Memory B cell (primary cell): ENCODE measurements around the gene DEPP1.

Source experiments
- ATAC-seq: fragments of 150-1000 bp; cut with Tn5 transposase; 2 replicates; pipeline ENCODE4 v1.10.0; 2021; ENCODE audit warnings: low read depth, mild to moderate bottlenecking, moderate library complexity
- DNase-seq, 2 donors: peaks; one replicate each; pipeline ENCODE4 v3.0.0; 2022; ENCODE audit warnings: low spot score in 2 of 2
- H3K27ac Mint-ChIP-seq: one replicate; pipeline ENCODE4 v1.8.0; 2022; ENCODE audit warnings: mild to moderate bottlenecking, moderate library complexity, mixed read lengths
- H3K27me3 Mint-ChIP-seq: one replicate; pipeline ENCODE4 v1.8.0; 2022; ENCODE audit warnings: mixed read lengths
- H3K36me3 Mint-ChIP-seq: one replicate; pipeline ENCODE4 v1.8.0; 2022; ENCODE audit warnings: mild to moderate bottlenecking, mixed read lengths
- H3K4me1 Mint-ChIP-seq: one replicate; pipeline ENCODE4 v1.8.0; 2022; ENCODE audit warnings: mixed read lengths
- H3K4me3 Mint-ChIP-seq: one replicate; pipeline ENCODE4 v1.8.0; 2022; ENCODE audit warnings: mild to moderate bottlenecking, moderate library complexity, mixed read lengths
- H3K9me3 Mint-ChIP-seq: one replicate; pipeline ENCODE4 v1.8.0; 2022; ENCODE audit warnings: mixed read lengths

DEPP1 gene

DNA sequence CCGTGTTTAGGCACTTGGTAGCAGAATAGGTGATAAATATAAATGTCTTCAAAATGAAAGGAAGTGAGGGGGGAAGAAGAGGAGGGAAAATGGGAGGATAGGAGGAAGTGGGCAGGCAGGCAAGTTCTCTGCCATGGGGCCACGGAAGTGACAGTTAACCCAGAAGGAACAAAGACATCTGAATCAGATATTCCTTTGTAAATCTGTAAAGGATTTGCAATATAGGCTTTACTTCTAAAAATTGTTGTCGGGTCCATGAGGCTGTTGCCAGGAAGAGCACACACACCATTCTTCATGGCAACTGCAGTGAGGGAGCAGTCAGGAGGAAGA is 42.7 kb downstream of the DEPP1 start:
- no peaks in the 10 kb centered on the region for H3K9me3 Mint-ChIP-seq
- H3K4me3 Mint-ChIP-seq: no peak overlapping the region
- no peaks in the 10 kb centered on the region for H3K4me1 Mint-ChIP-seq
- no peaks in the 10 kb centered on the region for H3K36me3 Mint-ChIP-seq
- H3K27ac Mint-ChIP-seq: no peak overlapping the region
- DNase-seq (no peak), ATAC-seq (no peak)
- peaks cover 2% of the 10 kb centered on the region for H3K27me3 Mint-ChIP-seq

DNA sequence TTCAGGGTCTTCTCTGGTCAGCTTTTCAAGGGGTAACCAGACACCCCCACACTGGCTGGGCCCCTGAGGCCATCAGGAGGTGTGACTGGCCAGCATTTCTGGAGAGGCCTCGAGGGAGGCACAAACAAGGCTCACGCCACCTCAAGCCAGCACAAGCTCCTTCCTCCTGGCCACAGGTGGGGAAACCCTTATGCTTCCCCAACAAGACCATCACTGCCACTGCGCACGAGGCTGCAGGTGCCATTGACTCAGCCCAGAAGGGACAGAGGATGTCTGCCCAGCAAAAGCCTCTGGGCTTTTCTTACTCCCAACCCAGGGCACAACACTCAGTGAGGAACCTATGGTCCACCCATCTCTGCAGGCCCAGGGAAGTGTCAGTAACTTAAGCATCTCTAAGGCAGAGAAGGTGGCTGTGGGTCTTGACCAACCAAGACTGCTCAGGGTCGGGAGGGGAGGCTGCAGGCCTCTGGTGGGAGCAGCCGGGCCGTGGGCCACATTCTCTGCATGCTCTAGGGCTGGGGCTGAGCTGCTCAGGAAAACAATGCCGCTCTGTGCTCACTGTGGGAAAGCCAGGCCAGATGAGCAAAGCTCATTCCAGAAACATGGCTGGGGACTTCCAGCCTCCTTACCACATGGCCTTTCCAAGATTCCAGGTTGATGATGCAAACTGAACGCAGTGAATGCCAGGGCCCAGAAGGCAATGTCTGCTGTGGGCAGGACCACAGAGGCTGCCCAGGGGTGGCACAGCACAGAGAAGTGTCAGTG is 43.2 kb downstream of the DEPP1 start:
- H3K4me1 Mint-ChIP-seq: no peaks in the 10 kb centered on the region
- no peak overlapping the region for H3K4me3 Mint-ChIP-seq
- peaks cover 2% of the 10 kb centered on the region for H3K27me3 Mint-ChIP-seq
- no peak for DNase-seq
- no peak overlapping the region for H3K27ac Mint-ChIP-seq
- no peaks in the 10 kb centered on the region for H3K9me3 Mint-ChIP-seq
- H3K36me3 Mint-ChIP-seq: no peaks in the 10 kb centered on the region
- ATAC-seq: no peak

DNA sequence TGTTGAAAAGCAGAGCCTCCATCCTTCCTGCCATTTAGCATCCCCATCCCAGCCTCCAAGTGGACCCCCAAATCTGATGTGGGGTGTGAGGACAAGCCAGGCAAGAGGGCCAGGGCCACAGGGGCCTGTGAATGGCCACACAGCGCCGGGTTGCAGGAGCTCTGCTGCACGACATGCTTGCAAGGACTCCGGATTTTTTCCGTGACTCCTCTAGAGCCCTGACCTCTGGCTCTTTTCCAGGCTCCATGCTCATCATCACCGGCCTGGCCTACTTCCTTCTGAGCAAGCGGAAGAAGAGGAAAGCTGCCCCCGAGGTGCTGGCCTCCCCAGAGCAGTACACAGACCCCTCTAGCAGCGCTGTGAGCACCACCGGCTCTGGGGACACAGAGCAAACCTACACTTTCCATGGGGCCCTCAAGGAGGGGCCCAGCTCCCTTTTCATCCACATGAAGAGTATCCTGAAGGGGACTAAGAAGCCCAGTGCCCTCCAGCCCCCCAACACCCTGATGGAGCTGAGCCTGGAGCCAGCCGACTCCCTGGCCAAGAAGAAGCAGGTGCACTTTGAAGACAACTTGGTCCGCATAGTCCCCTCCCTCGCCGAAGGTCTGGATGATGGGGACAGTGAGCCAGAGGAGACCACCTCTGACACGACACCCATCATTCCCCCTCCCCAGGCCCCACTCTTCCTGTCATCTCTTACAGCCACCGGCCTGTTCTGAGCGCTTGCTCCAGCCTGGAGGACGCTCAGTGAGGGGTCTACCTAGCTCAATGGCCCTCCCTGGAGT is 44.0 kb downstream of the DEPP1 start:
- no peak for ATAC-seq
- Mint-ChIP-seq H3K27ac (no peak overlapping the region), H3K27me3 (peaks cover 3% of the 10 kb centered on the region), H3K4me3 (no peak overlapping the region), H3K36me3 (no peaks in the 10 kb centered on the region), H3K4me1 (no peaks in the 10 kb centered on the region), H3K9me3 (no peaks in the 10 kb centered on the region)
- no peak for DNase-seq

DNA sequence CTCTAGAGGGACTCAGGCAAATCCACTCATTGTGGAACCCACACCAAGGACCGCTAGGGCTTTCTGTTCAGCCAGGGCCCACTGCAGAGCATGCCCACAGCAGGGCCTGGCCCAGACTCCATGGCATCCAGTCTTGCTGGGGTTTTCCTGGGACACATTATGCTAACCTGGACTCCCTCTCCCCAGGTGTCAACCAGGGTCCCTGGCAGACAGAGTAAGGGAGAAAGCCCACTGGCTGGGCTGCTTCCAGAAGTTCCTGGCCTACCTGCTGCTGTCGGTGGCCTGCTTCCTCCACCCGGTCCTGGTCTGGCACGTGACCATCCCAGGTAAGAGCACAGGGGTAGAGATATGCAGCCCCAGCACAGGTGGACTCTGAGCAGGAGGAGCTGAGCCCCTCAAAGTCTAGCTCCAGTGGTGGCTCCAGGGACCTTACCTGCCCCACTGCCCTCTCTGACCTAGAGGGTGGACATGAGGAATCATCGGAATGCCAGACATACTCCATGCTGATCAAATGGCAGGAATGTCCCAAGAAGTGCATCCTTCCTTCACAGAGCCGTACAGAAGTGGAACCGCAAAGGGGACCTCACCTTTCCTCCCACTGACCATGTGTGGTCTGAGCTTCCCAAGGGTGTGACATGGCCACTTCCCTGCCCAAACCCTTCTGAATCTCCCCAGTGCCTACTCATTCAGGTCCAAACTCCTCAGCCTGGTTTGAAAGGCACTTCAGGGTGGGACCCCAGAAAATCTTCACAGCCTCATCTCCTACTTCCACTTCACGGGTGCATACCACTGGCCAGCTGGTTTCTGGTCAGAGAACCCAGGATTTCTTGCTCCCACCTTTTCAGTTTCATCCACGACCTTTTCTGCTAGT is 44.9 kb downstream of the DEPP1 start:
- DNase-seq: no peak
- peaks cover 5% of the 10 kb centered on the region for H3K27me3 Mint-ChIP-seq
- no peak overlapping the region for H3K4me3 Mint-ChIP-seq
- H3K36me3 Mint-ChIP-seq: no peaks in the 10 kb centered on the region
- ATAC-seq: no peak
- H3K9me3 Mint-ChIP-seq: no peaks in the 10 kb centered on the region
- H3K27ac Mint-ChIP-seq: no peak overlapping the region
- no peaks in the 10 kb centered on the region for H3K4me1 Mint-ChIP-seq

DNA sequence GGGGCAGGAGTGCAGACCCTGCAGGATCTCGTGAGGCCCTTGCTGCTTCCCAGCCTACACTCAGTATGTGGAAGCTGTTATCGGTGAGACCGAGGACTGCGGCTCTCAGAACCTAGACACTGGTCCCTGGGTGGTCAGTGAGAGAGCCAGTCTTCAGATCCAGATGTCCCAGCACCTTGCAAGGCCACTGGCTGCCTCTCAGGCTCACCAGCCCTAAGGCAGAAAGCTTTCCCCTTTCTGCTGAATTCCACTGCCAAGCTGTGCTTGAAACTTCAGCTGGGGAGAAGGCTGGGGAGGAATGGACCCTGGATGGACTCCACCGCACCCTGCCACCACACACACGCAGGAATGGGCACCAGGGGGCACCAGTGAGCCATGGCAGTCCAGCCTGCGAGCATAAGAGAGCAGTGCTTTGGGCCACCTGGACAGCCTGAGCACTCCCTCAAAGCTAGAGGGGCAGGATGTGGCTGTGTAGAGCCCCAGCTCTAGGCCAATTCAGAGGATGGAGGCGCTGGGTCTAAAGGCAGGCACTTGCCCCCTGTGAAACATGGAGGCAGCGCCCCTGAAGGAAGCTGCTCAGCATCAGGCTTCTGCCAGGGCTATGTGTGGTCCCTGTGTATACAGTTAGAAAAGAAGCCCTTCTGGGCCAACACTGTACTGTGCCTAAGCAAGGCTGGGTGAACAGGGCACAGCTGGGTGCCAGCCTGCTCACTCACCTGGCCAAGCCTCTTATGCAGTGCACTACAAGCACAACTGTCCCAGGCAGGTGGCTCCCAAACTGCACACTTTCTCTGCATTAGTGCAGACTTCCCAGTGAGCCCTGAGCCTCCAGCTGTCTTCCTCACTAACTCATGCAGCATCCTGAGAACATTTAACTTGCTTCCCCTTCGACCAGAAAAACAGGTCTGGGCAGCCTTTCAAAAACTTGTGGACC is 45.8 kb downstream of the DEPP1 start:
- peaks cover 11% of the 10 kb centered on the region for H3K27me3 Mint-ChIP-seq
- H3K36me3 Mint-ChIP-seq: no peaks in the 10 kb centered on the region
- DNase-seq (peak; percentile 81 to 90), ATAC-seq (peak; percentile 96)
- no peaks in the 10 kb centered on the region for H3K4me1 Mint-ChIP-seq
- H3K27ac Mint-ChIP-seq: no peak overlapping the region
- H3K4me3 Mint-ChIP-seq: no peak overlapping the region
- no peaks in the 10 kb centered on the region for H3K9me3 Mint-ChIP-seq

DNA sequence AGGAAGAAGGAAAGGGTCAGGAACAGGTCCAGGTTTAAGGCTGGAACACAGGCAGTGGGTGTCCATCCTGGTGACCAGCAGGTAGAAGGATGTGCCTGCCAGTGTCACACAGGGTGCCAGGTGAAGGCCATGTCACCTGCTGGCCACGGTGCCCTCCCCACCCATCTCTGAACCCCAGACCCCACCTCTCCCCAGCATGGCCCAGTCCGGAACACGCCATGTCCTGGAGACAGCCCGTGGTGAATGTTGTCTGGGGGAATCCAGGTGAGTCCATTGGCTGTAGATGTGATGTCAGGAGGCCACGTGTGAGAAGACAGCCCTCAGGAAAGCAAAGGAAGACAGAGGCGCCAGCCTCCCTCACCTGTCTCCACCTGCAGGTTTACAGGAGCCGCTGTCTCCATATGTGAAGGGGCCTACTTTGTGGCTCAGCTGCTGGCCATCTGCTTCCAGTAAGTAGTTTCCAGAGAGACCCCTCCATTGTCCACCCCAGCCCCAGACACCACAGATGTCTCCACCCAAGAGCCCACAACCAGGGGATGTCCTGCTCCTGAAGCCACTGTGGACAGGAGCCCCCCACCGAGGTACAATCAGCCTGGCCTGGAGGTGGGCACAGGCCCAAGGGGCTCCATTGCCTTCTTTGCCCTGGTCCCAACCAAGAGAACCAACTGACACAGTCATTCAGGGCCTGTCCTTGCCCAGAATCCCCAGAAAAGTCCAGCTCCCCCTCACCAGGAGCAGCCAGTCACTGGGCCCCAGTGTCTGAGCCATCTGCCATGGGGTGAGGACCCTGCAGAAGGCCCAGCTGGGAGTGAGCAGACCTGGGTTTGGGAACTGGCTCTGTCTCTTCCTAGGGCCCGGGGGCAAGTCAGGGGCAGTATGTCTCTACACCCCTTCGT is 46.7 kb downstream of the DEPP1 start:
- Mint-ChIP-seq H3K9me3 (no peaks in the 10 kb centered on the region), H3K4me3 (no peak overlapping the region), H3K4me1 (no peaks in the 10 kb centered on the region), H3K27me3 (peaks cover 11% of the 10 kb centered on the region), H3K36me3 (no peaks in the 10 kb centered on the region), H3K27ac (no peak overlapping the region)
- DNase-seq (no peak), ATAC-seq (no peak)

DNA sequence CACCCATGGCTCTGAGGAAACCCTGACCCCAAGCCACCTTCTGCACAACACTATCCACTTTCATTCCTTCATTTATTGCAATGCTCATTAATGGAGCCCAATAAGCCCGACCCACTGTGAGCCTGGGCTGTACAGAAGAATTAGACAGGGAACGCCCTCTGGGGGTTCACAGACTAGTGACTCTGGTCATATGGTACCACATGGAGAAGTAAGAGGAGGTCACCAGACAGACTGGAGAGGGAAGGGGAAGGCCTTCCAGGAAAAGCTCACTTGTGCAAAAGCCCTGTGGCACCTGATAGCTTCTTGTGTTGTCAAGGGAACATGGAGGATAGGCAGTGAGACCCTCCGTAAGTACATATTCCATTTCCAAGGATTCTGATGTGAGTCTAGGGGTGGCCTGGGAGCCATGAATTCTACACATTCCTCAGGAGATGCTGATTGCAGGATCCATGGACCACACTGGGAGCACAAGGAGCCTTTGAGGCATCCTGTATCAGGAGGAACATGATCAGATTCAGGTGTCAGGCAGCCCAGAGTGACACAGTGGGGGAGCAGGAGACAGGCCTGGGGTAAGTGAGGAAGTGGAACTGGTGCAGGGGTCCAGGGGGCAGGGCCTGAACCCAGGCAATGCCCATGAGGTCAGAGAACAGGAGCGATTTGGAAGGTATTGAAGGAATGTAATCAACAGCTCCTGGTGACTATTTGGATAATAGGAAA is 47.5 kb downstream of the DEPP1 start:
- Mint-ChIP-seq H3K9me3 (no peaks in the 10 kb centered on the region), H3K36me3 (no peaks in the 10 kb centered on the region), H3K4me1 (no peaks in the 10 kb centered on the region), H3K27ac (no peak overlapping the region), H3K27me3 (peaks cover 11% of the 10 kb centered on the region), H3K4me3 (no peak overlapping the region)
- DNase-seq: no peak
- no peak for ATAC-seq

DNA sequence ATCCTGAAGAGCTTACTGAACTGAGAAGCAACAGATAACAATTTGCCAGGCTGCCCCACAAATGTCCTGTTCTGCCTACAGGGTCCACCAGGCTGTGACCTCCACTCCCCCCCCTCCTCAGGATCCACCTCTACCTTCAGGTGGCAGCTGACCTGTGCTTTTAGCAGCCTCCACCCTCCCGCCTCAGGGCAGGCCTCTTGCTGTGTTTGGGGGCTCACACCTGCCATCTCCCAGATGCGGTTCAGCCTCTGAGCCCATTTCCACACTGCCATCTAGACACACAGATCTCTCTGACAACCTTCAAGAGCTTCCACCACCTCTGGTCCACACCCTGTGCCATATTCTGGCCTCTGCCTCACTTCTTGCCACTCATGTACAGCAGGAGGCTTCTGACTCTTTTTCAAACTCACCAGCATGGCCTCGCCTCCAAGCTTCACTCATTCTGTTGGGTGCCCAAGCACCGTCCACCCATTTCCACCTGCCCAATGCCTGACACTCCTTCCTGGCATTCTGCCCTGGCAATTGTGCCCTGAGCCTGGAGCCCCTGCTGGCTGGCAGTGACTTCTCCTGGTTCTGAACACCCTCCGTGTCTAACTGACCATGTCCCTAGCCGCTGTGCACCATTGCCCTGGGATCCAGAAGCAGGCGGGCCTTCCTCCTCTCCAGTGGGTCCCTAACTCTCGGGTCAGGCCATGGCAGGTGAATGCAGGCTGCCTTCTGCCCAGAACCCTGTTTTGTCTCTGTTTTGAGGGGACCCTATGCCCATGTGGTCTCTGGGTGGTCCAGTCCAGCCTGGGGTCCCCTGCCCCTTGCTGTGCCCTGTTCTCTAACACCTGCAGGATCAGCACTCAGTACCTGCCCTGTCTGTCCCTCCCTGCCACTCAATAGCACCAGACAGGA is 49.0 kb downstream of the DEPP1 start:
- no peaks in the 10 kb centered on the region for H3K9me3 Mint-ChIP-seq
- DNase-seq (no peak), ATAC-seq (no peak)
- no peaks in the 10 kb centered on the region for H3K36me3 Mint-ChIP-seq
- H3K27ac Mint-ChIP-seq: no peak overlapping the region
- no peaks in the 10 kb centered on the region for H3K4me1 Mint-ChIP-seq
- H3K4me3 Mint-ChIP-seq: no peak overlapping the region
- peaks cover 11% of the 10 kb centered on the region for H3K27me3 Mint-ChIP-seq

DNA sequence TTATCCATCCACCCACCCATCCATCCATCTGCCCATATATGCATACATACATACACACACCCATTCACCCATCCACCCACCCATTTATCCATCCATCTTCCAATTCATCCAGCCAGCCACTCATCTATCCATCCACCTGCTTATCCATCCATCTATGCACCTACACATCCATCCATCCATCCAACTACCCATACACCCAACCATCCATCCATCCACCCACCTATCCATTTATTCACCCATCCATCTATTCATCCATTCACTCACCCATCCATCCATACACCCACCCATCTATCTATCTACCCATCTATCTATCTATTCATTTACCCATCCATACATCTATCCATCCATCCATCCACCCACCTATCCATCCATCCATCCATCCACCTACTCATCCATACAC is 50.1 kb downstream of the DEPP1 start:
- no peak overlapping the region for H3K4me3 Mint-ChIP-seq
- no peaks in the 10 kb centered on the region for H3K4me1 Mint-ChIP-seq
- no peak overlapping the region for H3K27ac Mint-ChIP-seq
- no peaks in the 10 kb centered on the region for H3K9me3 Mint-ChIP-seq
- no peaks in the 10 kb centered on the region for H3K36me3 Mint-ChIP-seq
- no peak for DNase-seq
- H3K27me3 Mint-ChIP-seq: peaks cover 14% of the 10 kb centered on the region
- ATAC-seq: no peak

DNA sequence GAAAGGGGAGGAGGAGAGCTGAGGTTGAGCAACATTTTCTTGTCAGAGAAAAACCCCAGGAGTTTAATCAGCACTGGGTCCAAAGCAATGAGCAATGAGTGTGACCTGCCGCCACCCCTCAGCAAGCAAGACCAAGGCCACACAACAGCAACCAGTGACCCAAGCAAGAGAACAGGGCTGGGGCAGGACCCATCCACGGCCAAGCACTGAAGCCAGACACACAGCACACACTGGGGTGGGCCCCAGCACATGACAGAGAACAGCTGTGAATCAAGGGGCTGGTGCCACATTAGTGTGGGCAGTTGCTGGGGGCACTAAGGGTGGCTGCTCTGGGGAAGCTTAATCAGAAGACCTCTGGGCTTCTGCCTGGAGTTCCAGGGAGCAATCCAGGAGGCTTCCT is 51.3 kb downstream of the DEPP1 start:
- Mint-ChIP-seq H3K36me3 (peaks cover 1% of the 10 kb centered on the region), H3K4me3 (no peak overlapping the region), H3K27me3 (peaks cover 14% of the 10 kb centered on the region), H3K9me3 (no peaks in the 10 kb centered on the region), H3K27ac (no peak overlapping the region), H3K4me1 (no peaks in the 10 kb centered on the region)
- ATAC-seq: no peak
- DNase-seq: no peak

DNA sequence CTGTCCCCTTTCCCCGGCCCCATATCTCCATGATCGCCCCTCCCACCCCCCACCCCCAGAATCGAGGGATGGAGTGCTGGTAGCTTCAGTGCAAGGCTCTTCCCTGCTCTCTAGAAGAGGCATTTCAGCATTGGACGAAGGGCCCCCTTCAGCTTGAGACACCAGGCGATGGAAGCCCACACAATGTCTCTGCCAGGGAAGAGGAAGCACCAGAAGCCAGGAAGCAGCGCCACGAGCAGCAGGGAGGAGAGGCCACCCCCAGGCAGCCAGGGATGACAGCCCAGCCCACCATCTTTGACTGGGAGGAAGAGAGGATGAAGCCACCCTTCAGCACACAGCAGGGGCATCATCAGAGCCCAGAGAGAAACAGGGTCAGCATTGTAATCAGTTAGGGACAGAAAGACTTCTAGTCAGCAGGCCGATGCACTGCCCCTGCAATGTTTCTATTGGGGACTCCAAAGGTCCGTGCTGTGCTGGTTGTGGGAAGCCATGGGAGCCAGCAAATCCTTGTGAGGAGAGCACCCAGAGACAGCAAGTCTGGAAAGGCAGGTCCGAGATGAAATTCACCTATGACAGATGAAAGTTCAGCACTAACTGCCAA is 51.8 kb downstream of the DEPP1 start:
- DNase-seq: no peak
- Mint-ChIP-seq H3K4me3 (no peak overlapping the region), H3K9me3 (no peaks in the 10 kb centered on the region), H3K36me3 (peaks cover 1% of the 10 kb centered on the region), H3K27ac (no peak overlapping the region), H3K27me3 (peaks cover 14% of the 10 kb centered on the region), H3K4me1 (no peaks in the 10 kb centered on the region)
- no peak for ATAC-seq
